Stimulated activated naive CD4-positive, alpha-beta T cell treated with Interleukin-2 at 50 U/mL for 16 hours (primary cell): ENCODE data around the gene PRPS1.
"Not testable (repeated sequence)": the region's sequence is repeated elsewhere in the genome, so short reads cannot be mapped to it uniquely, and the experiment has no call there.

Experiments used
- DNase-seq: peaks from one replicate; lab custom pipeline; 2025; lab: John Stamatoyannopoulos, UW

PRPS1 gene

DNA sequence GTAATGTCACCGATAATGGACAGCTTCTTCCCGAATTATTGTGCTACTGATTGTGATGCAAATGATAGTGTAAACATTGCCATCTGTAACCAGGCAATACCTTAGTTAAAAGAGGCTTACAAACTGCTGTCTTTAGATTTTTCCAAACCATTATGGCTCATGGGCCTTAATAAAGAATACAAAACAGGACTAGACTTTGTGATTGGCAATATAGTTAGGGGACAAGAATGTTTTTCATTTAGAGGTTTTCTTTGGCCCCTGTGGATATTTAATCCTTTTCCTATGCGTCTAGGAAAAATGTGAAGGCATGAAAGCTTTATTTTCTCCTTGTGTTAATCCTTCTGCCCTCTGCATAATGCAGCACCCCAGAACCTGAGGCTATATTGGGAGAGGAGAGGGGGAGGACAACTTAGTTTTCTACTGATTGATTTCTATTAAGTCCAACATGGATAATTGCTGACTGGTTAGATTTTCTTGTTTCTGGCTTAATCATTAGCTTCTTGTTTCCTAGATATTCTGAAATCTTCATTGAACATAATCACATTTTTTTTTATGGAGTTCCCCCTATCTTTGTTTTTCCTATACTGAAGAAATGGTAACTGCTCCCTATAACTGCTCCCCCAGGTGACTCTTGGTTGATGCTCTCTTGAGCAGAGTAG lies 1.9 kb downstream of the PRPS1 start:
- DNase-seq: no peak

DNA sequence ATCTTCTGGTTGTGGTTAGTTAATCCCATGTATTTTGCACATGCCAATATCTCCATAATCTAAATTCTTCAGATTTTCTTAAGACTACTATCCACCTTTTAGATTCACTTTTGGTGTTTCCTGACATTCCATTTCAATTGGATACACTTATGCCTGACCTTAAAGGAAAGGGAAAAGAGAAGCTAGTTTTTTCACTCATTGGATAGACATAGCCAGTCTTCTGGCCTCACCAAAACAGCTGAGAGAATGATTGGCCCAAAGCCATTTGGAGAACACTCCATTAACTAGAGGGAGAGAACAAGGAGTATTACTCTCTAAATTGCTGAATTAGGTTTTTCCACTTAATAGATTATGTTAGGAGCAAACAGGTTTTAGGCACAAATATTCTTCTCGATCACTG lies 4.0 kb downstream of the PRPS1 start:
- DNase-seq: no peak

DNA sequence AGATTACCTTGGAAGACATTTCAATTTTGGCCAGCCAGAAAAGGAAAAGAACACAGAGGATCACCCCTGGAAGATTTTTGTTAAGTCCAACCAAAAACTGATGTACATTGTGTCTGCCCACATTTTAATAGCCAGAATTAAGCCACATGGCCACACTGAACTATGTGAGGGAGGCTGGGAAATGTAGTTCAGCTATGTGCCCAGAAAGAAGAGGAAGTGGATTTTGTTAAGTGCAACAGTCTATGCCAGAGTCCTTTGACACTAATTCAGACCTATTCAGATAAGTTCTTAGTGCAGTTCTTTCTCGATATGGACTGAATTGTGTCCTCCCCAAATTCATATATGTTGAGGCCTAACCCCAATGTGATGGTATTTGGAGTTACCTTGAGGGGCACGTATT lies 18.4 kb downstream of the PRPS1 start:
- DNase-seq: no peak

DNA sequence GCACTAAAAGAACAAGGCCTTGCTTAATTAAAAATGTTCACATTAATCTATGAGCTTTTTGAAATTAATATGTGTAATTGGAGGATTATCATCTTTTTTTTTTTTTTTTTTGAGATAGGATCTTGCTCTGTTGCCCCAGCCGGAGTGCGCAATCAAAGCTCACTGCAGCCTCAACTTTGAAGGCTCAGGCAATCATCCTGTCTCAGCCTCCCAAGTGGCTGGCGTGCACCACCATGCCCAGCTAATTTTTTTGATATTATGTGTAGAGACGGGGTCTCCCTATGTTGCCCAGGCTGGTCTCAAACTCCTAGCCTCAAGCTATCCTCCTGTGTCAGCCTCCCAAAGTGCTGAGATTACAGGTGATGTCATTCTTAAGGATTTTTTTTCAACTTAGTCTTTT lies 20.0 kb downstream of the PRPS1 start:
- no peak for DNase-seq

DNA sequence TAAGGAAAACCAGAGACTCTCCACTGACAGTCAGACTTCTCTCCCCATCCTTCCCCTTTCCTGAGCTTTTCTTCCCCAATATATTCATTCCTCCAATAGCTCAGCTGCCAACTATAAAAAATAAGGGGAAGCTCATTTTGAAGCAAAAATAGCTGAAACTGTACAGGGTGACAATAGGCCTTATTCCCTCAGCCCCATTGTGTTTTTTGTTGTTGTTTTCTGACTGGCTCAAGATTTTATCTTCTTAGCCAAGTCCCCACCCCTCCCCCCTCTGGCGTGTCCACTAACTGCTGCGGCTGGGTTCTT lies 26.2 kb downstream of the PRPS1 start:
- DNase-seq: no peak

DNA sequence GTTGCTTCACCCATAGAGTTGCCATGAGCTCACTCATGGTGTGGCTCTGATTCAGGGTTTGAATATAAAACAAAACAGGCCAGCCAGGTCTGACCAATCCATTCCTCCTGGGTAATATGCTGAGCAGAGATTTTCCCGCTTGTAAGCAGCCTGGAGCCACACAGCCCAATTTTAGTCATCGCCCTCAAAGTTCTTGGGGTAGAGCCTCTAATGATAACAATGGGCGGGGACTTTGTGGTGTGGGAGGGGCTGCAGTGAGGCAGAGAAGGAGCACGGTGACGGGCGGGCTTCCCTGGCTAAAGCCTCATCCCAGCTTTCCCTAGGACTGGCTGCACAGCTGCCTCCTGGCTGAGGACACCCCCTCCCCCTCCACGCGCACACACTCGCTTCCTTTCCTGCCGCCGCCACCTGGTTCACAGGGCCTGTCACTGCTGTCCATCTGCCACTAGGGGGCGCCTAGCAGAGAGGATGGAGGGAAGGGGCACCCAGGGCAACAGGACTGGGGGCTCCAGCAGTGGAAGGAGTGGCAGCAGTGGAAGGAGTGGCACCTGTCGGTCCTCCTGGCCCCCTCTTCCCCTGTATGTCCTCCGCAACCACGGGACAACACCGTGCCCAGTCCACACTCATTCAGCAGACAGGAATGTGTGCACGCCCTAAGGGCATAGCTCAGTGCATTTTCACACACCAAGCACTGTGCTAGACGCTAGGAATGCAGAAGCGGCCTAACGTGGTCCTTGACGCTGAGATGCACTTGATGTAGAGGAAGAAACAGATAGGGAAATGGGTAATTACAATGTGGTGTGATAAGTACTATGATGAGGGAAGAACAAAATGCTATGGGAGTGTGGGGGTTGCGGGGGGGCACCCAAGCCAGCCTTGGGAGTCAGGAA lies 26.8 kb downstream of the PRPS1 start:
- peak; percentile 55 for DNase-seq

DNA sequence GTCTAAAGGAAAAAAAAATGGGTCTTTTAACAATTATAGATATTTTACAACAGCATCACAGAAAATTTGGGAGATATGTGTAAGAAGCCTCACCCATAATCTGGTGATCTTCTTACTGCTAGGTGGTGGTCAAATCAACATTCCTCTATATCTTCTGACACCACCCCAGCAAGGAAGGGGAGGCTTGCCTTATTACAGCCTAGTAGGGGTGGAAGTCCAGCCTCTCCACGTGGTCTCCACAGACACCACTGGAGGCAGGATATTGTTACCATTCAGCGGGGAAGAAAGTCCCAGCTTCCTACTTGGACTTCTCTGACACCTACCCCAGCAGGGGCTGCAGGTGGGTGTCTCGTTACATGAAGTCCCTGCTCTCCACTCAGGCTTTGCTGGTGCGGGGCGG lies 28.7 kb downstream of the PRPS1 start:
- DNase-seq: no peak

DNA sequence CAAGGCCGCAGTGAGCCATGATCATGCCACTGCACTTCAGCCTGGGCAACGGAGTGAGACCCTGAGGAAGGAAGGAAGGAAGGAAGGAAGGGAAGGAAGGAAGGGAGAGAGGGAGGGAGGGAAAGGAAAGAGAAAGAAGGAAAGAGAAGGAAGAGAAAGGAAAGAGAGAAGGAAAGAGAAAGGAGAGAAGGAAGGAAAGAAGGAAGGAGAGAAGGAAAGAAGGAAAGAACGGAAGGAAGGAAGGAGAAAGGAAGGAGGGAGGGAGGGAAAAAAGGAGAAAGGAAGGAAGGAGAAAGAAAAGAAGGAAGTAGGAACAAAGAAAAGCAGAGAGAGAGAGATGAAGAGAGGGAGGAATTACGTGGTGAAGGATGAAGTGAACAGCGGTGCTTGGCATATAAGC lies 30.4 kb downstream of the PRPS1 start:
- DNase-seq: no peak

DNA sequence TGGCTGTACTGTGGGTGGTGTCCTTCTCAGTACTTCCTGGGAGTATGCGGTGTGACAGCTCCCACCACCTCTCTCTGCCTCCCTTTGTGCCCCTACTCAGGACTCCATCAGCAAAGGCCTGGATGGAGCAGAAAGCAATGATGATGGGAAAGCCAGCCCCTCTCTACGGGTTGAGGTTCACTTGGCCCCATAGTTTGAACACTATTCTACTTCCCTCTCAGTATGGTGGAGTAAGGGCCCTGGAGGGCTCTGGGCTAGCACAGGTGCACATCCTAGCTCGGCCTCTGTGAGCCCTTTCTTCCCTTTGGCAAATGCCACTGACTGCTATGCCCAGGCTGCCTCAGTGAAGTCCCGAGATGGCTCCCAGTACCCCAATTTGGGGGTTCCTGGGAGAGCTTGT lies 31.0 kb downstream of the PRPS1 start:
- no peak for DNase-seq

DNA sequence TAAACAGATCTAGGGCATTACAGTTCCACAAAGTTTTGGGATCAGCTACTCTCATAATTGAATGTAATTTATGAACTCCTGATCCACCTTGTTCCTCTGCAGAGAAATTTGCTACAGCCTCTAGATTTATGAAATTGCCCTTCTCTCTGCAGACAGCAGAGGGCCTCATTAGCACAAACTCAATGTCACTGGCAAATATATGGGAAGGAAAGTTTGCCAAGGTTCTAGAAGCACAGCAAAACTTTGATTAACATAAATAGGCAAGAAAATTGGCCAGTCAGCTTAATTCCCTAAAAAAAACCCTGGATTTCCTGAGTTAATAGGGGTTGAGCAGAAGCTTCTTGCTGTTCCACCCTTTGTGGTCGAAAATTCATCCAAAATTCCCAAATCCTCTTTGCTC lies 31.5 kb downstream of the PRPS1 start:
- no peak for DNase-seq

DNA sequence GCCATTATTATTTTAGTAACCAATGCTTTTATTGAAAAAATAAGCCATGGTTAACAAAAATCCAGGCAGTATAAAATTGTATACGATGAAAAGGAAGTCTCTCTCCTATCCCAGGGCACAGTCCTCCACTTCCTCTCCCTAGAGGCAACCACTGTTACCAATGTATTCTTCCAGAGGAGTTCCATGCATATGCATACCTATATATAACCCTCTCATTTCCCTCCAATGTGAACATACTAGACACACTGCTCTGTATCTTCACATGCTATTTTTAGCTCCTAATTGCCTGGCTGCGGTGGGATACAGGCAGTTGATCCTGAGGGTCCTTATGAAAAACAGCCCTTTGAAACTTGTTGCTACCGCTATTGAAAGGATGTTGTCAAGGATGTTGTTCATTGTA lies 33.8 kb downstream of the PRPS1 start:
- no peak for DNase-seq

DNA sequence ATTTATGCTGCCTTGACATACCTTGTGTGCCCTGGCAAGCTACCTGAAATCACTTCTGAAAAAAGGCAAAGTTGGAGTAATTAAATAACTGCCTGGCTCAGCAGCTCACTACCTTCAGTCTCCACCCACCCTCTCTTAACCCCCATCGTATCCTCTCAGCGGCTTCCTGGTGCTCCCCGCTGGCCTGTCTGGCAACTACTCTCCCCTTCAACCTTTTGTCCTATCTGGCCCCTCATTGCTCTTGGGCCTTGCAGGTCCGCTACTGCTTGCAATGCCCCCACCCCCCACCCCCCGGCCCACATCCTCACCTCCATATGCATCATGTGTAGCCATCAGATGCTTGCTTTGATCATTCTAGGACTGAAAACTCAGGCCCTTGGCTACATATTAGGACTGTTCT lies 34.5 kb downstream of the PRPS1 start:
- no peak for DNase-seq

DNA sequence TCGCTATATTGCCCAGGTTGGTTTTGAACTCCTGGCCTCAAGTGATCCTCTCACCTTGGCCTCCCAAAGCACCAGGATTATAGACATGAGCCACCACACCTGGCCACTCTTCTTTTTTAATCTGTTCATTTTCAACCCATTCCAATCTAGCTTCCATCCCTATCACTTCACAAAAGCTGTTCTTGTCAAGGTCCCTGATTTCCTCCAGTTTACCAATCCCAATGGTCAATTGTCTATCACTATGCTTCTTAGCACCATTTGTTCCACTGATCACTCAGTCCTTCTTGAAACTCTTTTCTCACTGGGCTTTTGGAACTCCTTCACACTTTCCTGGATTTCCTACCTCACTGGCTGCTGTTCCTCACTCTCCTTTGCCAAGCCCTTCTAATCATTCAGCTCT lies 38.6 kb downstream of the PRPS1 start:
- DNase-seq: no peak

DNA sequence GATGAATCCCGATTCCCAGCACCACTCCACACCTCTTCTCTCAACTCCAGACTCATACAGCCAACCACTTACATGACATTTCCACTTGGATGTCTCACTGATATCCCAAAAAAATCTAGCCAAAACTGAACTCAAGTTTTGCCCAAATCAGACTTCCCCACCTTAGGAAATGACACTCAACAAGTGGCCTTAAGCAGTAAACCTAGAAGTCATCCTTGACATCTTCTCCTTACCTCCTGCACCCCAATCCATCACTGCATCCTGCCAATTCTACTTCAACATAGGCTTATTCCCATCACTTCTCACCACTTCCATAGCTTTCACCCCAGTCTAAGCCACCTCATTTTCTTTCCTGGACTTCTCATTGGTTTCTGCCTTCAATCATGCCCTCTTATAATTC lies 39.1 kb downstream of the PRPS1 start:
- no peak for DNase-seq

DNA sequence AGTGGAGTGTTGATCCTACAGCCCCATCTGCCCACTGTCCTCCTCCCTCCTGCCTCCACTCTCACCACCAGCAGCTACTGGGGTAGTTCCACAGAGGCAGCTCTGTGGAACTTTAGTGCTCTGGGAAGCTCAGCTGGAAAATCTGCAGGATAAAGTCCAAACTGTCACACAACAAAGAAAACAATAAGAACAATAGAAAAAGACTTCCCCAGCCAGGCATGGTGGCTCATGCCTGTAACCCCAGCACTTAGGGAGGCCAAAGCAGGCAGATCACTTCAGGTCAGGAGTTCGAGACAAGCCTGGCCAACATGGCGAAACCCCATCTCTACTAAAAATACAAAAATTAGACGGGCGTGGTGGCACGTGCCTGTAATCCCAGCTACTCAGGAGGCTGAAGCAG lies 40.4 kb downstream of the PRPS1 start:
- DNase-seq: not testable (repeated sequence)

DNA sequence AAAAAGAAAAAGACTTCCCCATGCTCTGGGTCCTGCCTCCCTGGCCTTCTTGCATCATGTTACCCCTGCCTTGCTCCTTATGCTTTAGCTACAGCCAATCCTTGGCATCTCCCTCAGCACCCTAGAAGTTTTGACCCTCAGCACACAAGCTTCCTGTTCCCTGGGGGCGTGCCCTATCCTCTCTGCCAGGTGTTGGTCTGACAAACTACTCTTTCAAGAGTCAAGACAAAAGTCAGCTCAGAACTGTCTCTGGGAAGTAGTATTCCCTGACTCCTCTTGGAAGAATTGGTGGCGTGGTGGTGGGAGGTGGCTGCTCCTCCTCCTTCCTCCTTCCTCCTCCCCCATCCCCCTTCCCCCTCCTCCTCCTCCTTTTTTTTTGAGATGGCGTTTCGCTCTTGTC lies 41.0 kb downstream of the PRPS1 start:
- no peak for DNase-seq

DNA sequence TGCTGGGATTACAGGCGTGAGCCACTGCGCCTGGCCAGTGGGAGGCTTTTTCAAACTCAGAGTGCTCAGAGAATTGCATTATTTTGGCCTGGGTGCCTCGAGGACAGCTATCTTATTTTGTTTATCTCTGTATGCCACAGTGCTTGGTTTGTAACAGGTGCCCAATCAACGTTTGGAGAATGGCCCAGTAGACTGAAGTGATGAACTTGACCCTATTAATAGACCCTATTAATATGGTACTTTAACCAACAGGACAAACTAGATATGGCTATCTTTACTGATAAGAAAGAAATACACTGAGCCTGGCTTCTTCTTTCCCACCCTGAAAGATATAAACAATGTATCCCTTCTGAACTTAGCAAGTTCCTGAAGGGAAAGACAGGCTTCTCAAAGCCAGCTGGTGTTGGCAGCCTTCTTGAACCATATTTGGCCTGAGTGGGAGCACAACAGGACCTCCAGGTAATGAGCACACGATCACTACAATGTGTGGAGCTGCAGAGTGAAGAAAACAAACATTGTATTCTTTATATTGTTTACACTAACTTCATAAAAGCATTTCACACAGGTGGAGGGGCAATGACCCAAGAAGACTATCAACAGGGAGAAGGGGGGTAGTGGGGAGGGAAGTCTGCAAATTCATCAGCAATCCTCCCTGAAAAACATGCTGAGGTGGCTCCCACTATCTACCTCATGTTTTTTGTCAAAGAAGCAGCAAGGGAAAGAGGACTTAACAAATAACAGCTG lies 41.7 kb downstream of the PRPS1 start:
- no peak for DNase-seq

DNA sequence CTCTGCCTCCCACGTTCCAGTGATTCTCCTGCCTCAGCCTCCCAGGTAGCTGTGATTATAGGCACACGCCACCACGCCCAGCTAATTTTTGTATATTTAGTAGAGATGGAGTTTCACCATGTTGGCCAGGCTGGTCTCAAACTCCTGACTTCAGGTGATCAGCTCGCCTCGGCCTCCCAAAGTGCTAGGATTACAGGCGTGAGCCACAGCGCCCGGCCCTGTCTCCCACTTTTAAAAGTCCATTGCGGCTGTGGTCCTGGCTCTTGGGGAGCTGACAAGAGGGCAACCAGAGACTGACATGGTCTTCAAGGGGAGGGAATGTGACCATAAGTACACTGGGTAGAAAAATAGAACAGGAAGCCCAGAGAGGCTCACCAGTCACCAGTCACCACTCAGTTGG lies 42.9 kb downstream of the PRPS1 start:
- not testable (repeated sequence) for DNase-seq

DNA sequence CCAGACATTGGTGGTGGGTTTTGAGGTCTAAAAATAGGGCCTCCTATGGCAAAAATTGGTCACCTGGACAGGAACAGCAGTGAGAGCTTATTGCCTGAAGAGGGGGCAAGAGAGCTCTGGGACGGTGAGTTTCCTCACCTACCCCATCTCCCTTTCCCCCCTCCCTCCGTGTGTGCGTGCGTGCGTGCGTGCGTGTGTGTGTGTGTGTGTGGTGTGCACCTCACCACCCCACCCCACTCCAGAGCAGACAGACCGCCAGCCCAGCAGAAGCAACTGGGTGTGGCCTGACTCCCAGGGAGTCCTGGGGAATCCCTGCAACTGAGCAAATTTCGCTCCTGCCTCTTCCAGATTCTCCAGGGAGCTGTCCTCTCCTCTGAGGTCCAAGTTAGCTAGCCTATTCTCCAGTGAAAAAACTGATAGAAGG lies 44.7 kb downstream of the PRPS1 start:
- peak; percentile 78 for DNase-seq

DNA sequence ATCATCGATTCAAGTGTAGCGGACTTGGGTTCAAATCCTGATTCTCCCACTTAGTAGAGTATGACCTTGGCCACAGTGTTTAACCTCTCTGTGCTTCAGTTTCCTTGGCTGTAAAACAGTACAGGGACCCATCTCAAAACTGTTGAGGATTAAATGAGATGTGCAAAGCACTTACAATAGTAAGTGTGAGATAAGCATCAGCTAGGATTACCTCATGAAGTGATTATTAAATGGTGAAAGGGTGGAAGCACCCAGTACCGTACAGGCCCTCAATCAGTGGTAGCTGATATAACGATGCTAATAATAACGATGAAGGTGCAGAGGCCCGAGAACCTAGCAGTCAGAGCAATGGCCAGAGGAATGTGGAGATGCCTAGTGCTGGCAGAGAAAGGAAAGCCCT lies 45.1 kb downstream of the PRPS1 start:
- no peak for DNase-seq

DNA sequence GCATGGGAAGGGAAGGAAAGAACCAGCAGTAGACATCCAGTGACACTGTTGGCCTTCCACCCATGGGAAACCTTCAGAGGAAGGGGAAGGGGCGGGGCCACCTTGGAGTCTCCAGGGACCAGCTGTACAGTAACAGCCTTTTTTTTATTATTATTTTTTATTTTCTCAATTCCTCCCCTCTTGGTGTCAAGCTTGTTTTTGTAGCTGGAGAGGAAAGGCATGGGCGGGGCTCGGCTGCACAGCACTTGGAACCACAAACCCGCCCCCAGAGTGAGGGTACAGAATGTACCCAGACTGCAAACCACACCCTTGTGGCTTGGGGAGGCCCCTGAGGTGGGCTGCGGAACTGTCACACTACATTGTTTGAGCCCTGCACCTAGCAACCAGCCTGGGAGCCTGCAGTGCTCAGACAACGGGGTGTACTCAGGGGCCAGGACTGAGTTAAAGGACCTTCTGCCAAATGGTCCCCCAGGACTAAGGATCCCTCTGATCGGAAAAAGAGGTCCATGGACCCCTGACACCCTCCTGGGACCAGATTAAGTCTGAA lies 45.7 kb downstream of the PRPS1 start:
- peak; percentile 89 for DNase-seq

DNA sequence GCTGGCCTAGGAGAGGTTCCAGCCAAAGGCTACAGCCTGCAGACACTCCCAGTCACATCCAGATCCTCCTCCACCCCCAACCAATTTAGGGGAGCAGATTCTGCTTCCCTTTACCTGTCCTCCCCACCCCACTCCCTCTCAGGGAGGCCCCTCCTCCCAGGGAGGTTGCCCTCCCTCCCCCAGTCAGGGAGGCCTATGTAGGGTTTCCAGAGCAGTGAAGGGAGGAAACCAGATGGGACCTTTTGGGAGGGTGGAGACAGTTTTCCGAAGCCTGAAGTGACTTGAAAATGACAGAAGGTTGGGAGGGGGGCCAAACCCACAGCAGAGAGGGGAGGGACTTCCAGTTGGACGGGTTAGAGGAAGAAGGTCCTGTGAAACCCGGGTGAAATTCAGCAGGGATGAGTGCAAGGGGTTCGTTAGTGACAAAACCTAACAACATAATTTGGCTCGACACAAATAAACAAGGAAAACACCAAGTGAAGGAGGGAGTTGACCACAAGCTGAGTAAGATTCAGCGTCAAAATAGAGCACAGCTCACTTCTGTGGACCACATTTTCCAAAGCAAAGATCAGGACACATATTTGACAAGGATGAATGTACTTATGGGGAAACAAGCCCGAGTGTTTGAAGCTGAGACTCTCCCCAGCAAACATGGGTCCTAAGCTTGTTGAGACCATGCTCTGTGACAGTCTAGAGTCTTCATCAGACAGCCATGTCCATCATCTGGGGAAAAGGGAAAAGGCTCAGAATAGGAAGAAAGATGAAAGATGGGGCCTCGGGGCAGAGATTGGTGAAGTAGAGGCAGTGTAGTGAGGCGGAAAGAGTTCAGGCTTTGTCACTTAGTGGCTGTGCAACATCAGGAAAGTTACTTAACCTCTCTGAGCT lies 46.4 kb downstream of the PRPS1 start:
- DNase-seq: peak; percentile 18
